ENCODE results near the gene HOXD4. TPM values are rescaled to one million over a fixed set of nuclear protein-coding genes. Genes with fewer than 3 reads are reported as not detected.

Gene HOXD4
- total RNA-seq, 4 donors from 2014 or later: 1.5 to 20.7 (median 6.4) TPM

DNA sequence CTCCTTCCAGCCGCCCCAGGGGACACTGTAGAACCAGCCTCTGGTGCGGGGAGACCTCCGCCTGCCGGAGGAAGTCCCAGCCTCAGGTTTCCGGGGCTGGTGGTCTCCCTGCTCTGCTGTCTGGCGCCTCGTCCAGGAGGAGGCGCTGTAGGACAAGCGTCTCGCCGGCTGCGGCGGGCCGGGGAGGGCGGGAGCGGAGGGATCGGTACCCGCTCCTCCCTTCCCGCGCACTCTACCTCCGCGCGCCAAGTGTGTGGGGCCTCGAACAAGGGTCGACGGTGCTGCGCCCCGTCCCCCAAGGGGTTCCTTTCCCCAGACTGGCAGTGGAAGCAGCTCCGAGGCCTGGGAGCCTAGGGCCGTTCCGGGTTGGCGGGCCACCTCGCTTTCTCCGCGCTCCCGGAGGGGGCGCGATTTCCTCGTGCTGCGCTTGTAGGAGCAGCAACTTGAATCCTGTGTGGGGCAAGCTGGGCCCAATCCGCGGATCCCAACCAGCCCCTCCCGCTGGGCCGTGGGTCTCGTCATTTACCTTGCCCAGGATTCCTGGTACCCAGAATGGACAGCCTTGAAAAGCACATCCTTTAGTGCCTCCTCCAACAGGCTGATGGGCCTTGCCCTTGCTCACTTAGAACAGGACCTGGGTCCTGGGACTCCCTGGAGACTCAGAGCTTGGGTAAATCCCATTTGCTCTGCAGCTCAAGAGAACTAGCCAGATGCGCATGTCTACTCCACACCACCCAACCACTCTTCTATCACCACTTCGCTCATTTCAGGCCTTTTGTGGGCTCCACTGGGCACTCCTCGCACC lies 10.6 kb upstream of the HOXD4 start:
- TF ChIP-seq, protein P1, sequence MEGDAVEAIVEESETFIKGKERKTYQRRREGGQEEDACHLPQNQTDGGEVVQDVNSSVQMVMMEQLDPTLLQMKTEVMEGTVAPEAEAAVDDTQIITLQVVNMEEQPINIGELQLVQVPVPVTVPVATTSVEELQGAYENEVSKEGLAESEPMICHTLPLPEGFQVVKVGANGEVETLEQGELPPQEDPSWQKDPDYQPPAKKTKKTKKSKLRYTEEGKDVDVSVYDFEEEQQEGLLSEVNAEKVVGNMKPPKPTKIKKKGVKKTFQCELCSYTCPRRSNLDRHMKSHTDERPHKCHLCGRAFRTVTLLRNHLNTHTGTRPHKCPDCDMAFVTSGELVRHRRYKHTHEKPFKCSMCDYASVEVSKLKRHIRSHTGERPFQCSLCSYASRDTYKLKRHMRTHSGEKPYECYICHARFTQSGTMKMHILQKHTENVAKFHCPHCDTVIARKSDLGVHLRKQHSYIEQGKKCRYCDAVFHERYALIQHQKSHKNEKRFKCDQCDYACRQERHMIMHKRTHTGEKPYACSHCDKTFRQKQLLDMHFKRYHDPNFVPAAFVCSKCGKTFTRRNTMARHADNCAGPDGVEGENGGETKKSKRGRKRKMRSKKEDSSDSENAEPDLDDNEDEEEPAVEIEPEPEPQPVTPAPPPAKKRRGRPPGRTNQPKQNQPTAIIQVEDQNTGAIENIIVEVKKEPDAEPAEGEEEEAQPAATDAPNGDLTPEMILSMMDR (IDR thresholded peaks at IDR 0.05; ENCODE audit: low read depth): no peak

DNA sequence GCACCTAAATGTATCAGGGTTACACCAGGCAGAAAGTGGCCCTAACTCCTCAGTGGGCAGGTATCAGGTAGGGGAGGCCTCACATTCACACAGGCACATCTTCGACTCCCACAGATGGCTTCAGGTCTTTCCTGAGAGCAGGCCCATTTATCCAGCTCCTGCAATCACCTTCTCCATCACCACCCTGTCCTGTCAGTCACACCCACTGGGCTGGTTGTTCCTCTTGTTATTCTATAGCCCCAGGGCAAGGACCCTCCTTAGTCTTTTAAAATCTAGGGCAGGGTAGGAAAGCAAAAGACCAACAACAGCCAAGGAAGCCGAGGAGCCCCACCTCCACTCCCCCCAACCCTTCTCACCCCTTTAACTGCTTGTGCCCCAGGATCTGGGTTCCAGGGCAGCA lies 9.1 kb upstream of the HOXD4 start:
- TF ChIP-seq, protein P1 (IDR thresholded peaks at IDR 0.05; ENCODE audit: low read depth): no peak

DNA sequence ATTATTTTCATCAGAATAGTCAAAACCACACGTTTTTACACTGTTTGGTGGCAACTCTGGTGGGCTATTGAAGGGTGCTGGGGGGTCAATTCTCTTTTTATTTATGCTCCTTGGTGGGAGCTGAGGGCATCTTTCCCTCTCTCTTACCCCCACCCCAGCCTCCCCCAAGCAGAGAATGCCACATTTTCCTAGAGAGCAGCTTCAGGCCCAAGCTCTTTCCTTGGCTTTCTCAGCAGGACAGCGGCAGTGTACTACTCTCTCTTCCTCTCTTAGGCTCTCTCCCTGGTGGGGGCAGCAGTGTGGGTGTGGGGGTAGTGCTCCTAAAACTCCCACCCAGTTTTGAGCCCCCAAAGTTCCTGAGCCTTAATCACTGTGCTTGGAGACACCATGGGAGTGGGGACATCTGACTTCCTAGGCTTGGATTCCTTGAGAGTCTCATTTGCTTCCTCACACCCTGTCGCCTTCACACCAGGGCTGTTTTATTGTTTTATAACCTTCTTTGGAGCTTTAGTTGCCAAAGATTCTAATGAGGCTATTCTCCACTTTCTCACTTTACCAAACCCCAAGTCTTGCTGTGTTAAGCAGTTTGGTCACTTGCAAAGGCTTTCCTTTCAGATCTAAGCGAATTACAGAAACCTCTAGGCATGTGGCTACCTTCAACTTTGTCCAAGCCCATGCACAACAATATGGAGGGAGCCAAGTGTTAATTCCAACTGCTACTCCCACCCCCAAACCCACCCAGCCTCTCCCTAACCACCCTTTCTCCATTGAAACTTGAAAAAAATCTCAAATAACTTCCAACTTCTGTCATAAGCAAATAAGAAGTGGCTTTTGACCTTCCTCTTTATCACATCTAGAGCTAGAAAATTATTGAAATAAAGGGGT lies 6.0 kb upstream of the HOXD4 start:
- TF ChIP-seq, protein P1 (IDR thresholded peaks at IDR 0.05; ENCODE audit: low read depth): no peak

DNA sequence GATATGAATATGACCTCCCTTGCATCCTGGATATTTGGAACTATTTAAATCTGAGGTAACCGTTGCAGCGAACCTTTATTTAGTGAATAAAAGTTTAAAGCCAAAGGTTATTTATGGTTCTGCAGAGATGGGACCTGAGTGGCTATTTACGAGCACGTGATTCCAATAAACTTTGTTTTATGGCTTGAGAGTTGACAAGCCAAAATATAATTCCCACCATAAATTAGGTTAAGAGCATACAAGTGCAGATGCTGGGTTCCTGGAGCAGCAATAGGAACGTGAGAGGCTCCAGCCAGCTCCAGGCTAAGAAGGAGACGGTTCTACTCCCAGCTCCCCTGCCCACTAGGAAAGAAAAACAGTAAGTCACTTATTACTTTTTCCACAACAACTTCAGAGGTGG lies 5.2 kb upstream of the HOXD4 start:
- TF ChIP-seq, protein P1 (IDR thresholded peaks at IDR 0.05; ENCODE audit: low read depth): no peak

DNA sequence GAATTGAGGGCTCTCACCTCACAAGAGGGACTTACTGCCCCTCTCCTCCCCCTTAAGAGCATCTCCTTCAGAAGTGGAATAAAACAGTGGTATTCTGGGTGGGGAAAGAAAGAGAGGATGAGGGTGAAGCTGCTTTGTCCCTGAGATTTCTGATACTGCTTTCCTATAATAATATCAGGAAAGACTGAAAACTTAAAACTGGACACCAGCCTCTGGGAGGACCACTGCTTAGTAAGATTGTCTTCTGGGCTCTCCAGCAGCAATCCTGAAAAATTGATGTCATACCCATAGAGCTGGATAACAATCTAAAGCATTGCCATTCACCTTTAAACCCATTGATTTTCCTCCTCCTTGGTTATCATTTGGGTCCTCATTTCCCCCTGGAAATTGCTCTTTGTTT lies 4.7 kb upstream of the HOXD4 start:
- TF ChIP-seq, protein P1 (IDR thresholded peaks at IDR 0.05; ENCODE audit: low read depth): no peak

DNA sequence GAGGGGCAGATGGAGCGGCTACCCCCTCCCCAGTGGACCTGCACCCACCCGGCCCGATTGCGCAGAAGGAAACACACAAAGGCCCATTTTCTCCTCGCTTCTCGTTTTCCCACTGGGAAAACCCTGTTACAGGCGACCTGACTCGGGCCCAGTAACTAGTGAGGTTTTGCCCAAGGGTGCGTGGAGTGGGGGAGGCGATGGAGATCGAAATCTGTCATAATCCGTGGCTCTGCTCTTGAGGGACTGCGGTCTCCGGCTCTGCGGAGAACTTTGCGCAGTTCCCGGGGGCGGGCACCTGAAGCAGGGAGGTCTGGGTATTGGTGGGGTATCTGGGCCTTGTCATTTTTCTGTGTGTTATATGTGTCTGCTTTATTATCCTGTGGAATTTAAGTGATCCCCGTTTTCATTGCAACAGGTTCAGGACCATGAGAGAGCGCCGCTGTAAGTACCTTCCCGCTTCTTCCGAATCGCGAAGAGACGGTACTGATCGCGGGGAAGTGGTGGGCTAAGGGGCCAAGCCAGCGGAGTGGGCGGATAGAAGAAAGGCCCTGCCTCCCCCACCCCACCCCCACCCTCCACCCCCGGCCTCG lies 4.0 kb upstream of the HOXD4 start:
- TF ChIP-seq, protein P1 (IDR thresholded peaks at IDR 0.05; ENCODE audit: low read depth): no peak

Data from subcutaneous adipose tissue (tissue), 4 donors.